ENCODE results near the gene BCL2.

The BCL2 gene

DNA sequence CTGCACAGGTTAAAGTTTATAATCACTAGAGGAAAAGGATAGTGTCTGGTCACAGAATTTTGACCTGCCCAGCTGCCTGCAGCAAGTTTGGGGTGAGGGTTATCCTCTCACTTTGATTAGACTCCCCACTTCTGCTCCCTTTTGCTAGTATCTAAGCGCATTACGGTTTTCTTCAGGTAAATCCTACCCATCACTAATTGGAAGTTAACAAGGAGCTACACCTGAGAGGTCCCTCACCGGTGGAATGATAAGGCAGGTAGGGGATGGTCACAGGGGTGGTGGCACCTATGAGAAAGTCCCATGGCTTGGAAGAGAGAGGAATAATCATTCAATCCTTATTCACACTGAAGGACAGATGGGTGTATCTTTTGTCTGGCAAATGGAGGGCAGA, 7.6 kb downstream of the BCL2 start:
- in situ Hi-C loops (cut with HindIII; ENCODE audit: low sequenced_read_pairs): no loop called here

GRCh38 chr18:63311118-63312018, 8.2 kb downstream of the BCL2 start:
- in situ Hi-C loops (cut with HindIII; ENCODE audit: low sequenced_read_pairs): no loop called here

DNA sequence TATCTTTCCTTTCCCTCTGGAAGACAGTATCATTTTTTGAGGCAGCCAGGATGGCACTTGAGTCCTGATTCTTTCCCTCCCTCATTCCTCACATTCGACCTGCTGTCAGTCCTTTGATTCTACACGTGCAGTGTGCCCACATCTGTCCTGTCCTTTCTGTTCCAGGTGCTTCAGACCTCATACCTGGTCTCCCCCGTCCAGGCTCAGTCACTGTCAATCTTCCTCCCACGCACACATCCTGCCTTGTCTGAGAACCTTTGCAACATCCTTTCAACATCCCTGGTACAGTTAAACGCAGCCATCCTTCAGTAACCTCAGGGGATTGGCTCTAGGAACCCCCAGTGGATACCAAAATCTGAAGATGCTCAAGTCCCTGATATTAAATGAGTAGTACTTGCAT, 10.1 kb downstream of the BCL2 start:
- in situ Hi-C loops (cut with HindIII; ENCODE audit: low sequenced_read_pairs): no loop called here

- in situ Hi-C loops (cut with HindIII; ENCODE audit: low sequenced_read_pairs): no loop called here
Observed at GRCh38 chr18:63307551-63308200, 11.9 kb downstream of the BCL2 start.

DNA sequence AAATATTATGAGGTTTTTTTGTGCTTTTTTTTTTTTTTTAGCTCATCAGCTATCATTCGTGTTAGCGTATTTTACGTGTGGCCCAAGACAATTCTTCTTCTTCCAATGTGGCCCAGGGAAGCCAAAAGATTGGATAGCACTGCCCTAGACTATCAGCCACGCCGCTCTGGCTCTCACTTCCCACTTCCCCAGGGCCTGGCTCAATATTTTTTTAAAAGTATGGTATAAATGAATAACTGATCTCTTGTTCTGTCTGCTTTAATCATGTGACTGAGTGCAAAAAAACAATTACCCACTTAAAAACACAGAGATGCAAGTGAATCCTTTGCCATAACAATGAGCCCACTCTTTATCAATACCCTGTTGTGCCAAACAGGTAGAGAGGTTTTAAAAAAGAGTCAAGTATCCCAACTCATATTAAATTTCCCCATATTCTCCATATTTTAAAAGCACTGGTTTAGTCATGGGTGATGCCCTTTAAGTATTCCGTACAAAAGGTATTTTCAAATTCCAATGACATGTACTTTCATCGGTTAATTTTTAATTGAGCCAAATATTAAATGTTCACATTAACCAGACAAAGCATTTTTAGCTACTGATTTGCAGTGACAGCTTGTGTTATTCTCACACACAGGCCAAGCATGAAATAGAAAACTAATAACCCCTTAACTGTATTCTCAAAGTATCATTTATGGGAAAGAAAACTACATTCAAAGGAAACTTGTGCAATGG, 12.6 kb downstream of the BCL2 start:
- in situ Hi-C loops (cut with HindIII; ENCODE audit: low sequenced_read_pairs): no loop called here

DNA sequence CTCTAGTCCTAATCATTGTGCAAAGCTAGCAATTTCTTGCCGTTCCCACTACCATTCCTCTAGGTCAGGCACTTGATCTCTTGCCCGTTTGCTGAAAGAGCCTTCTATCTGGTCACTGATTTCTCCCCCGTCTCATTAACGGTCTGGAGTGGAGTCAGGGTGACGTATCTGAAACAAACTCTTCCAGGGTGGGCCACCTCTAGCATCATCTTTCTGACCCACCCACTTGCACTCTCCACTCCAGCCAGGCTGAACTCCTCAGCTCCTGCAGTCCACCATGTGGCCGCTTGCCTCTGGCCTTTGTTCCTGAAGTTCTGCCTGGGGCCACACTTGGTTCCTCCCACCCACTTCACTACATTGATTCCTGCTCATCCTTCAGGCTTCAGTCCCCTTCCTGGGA, 13.3 kb downstream of the BCL2 start:
- in situ Hi-C loops (cut with HindIII; ENCODE audit: low sequenced_read_pairs): no loop called here

GRCh38 chr18:63303547-63303946, 16.0 kb downstream of the BCL2 start:
- in situ Hi-C loops (cut with HindIII; ENCODE audit: low sequenced_read_pairs): no loop called here

GRCh38 chr18:63302636-63303405, 16.7 kb downstream of the BCL2 start:
- in situ Hi-C loops (cut with HindIII; ENCODE audit: low sequenced_read_pairs): no loop called here

- in situ Hi-C loops (cut with HindIII; ENCODE audit: low sequenced_read_pairs): no loop called here
Observed at GRCh38 chr18:63302220-63302619, 17.3 kb downstream of the BCL2 start.

DNA sequence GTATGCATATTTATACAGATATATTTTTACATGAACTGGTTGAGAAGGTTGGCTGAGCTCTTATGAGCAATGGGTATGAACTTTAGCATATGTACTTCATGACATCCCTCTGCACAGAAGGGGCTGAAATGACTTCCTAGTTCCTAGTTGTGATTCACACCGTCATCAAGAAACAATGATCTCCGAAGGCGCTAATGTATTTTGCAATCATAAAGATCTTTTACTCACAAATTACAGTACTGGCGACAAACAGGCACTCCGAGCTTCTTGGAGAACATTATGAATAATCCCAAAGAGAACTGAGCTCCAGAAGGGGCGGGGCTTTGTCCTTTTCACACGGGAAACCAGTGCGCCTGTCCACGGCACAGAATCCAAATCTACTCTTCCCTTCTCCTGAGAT, 18.1 kb downstream of the BCL2 start:
- in situ Hi-C loops (cut with HindIII; ENCODE audit: low sequenced_read_pairs): no loop called here

- in situ Hi-C loops (cut with HindIII; ENCODE audit: low sequenced_read_pairs): no loop called here
Observed at GRCh38 chr18:63299837-63300745, 19.5 kb downstream of the BCL2 start.

GRCh38 chr18:63298400-63299365, 20.9 kb downstream of the BCL2 start:
- in situ Hi-C loops (cut with HindIII; ENCODE audit: low sequenced_read_pairs): no loop called here

DNA sequence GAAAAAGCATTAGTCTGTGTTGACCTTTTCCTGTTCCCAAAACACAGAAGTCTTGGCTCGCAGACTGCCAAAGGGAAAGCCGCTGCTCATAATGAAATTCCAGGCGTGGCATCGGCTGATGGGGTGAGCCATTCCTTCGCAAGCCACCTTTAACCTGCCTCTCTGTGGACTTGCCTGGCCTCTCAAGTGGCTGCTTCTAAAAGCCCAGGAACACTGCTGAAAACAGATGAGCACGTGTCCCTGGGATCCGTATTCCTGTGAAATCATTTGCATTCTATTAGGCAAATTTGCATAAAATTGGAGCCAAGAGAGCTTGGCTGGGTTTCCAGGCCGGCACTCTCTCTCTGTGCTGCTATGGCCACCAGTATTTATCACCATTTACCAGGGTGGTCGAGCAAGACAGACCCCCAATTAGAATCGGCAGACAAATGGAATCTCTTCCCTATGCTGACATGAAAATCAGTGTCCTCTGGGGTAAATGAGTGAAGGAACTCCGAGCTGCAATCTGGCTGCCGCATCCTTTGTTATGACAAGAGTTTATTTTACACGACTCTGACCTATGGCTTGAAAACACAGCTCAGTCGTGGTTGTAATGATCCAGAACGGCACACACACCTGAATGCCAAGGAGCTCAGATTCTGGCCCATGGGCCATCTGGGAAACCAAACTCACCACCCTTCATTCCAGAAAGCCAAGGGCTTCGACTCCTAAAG, 21.7 kb downstream of the BCL2 start:
- in situ Hi-C loops (cut with HindIII; ENCODE audit: low sequenced_read_pairs): no loop called here

- in situ Hi-C loops (cut with HindIII; ENCODE audit: low sequenced_read_pairs): no loop called here
Observed at GRCh38 chr18:63293935-63294334, 25.6 kb downstream of the BCL2 start.

- in situ Hi-C loops (cut with HindIII; ENCODE audit: low sequenced_read_pairs): no loop called here
Observed at GRCh38 chr18:63292831-63293683, 26.5 kb downstream of the BCL2 start.

GRCh38 chr18:63291278-63291677, 28.3 kb downstream of the BCL2 start:
- in situ Hi-C loops (cut with HindIII; ENCODE audit: low sequenced_read_pairs): no loop called here

DNA sequence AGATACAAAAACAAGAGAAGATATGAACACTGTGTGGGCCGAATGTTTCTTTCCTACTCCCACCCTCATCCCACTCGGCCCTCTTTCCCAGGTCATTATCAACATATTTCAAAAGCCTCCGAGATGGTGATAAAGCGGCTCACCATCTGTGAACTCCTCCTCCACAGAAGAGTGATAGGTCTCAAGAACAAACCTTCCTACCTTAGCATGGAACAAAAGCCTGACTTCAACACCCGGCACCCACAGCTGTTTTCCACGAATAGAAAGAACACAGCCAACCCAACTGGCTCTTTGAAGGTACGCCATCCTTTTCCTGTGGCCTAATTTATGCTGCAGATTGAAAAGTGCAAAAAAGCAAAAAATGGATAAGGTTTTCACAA, 28.8 kb downstream of the BCL2 start:
- in situ Hi-C loops (cut with HindIII; ENCODE audit: low sequenced_read_pairs): no loop called here
